ENCODE data around the gene NRGN. TPM values are rescaled to one million over a fixed set of nuclear protein-coding genes. Genes with fewer than 3 reads are reported as not detected.

Gene NRGN
- total and polyA plus RNA-seq, 2 of the 8 experiments (the other 6 are each of a cell fraction or from before 2014, with no cell fraction given): 0.60 to 1.0 TPM

DNA sequence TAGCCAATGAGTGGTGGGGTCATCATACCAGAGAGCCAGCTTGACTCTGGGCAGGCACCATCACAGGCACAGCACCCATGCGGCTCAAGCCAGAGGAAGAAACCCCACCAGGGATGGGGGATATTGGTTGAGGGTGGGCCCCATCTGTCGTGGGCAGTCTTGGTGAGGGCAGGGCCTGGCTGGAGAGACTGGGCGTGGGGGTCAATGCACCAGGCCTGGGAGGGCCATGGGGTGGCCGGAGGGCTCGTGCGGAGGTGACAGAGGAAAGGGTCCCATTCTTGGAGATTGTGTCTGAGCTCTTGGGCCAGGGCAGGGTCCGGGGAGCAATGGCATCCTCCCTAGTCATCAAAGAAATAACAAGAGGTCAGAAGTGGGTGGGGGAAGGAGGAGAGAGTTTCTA, 13.9 kb downstream of the NRGN start:
- DNase-seq (ENCODE audit: low read depth in 1 of 2, low spot score in 2 of 2) (no peak), FAIRE-seq (no peak)
- Histone ChIP-seq H3K4ac (replicated peaks; ENCODE audit: insufficient read length, low read depth, low read length) (no peak overlapping the region), H2AFZ (ENCODE audit: low read length) (no peak overlapping the region), H3K23me2 (ENCODE audit: low read depth, low read length) (peaks cover 4% of the 10 kb centered on the region; the same call in 1 of the 2 replicates), H4K8ac (ENCODE audit: extremely low read depth, insufficient read depth, low read length) (no peak overlapping the region), H3K79me1 (ENCODE audit: low read depth, low read length) (no peaks in the 10 kb centered on the region), H3K4me2 (ENCODE audit: insufficient read depth in 1 of 2, low read depth in 2 of 2, low read length in 2 of 2) (no peak overlapping the region), H4K20me1 (replicated peaks in 1 of 2; ENCODE audit: control insufficient read depth in 1 of 2, insufficient read depth in 2 of 2, low read length in 2 of 2) (peaks cover 7 to 18% of the 10 kb centered on the region in 2 experiments), H3K36me3 (ENCODE audit: control insufficient read depth in 2 of 4, insufficient read depth in 4 of 4, low read length in 3 of 4) (no peaks in the 10 kb centered on the region), H2BK15ac (ENCODE audit: low read length) (no peak overlapping the region), H3K4me3 (ENCODE audit: extremely low read depth in 1 of 4, insufficient read depth in 2 of 4, low read depth in 3 of 4, low read length in 4 of 4) (no peak overlapping the region), H3K27me3 (replicated peaks in 1 of 4; ENCODE audit: control insufficient read depth in 3 of 4, extremely low read depth in 1 of 4, insufficient read depth in 3 of 4, low read length in 3 of 4) (peaks cover 89 to 100% (median 96%) of the 10 kb centered on the region in 4 experiments), H3K27ac (ENCODE audit: low read depth, low read length) (no peak overlapping the region), H3K18ac (ENCODE audit: extremely low read depth, low read length) (no peak overlapping the region), H4K5ac (ENCODE audit: insufficient read length, low read depth, low read length) (no peak overlapping the region), H2BK20ac (ENCODE audit: low read length) (no peak overlapping the region), H3K9ac (replicated peaks in 1 of 4; ENCODE audit: extremely low read depth in 1 of 4, low read depth in 3 of 4, low read length in 3 of 4) (no peak overlapping the region), H2AK5ac (ENCODE audit: low read depth, low read length) (peak overlapping the region; percentile 46; the same call in 1 of the 2 replicates), H2BK5ac (ENCODE audit: low read depth, low read length) (no peak overlapping the region), H2BK12ac (ENCODE audit: low read depth, low read length) (0 out of 2 replicates have a peak overlapping the region, but pooled peaks have one; percentile 3), H2BK120ac (replicated peaks; ENCODE audit: low read depth, low read length) (no peak overlapping the region), H3K79me2 (ENCODE audit: control insufficient read depth in 1 of 2, insufficient read depth in 2 of 2, low read length in 2 of 2) (no peaks in the 10 kb centered on the region), H3K4me1 (replicated peaks in 1 of 4; ENCODE audit: control insufficient read depth in 3 of 4, insufficient read depth in 4 of 4, low read length in 3 of 4) (peaks cover 6 to 33% (median 11%) of the 10 kb centered on the region in 4 experiments), H4K91ac (replicated peaks; ENCODE audit: insufficient read length, low read length) (no peak overlapping the region), H3K23ac (ENCODE audit: insufficient read length) (no peak overlapping the region), H3K9me3 (ENCODE audit: insufficient read depth in 2 of 2, low read depth in 1 of 2, low read length in 1 of 2) (no peaks in the 10 kb centered on the region), H3K56ac (replicated peaks; ENCODE audit: insufficient read length, low read depth, low read length) (no peak overlapping the region), H3K14ac (ENCODE audit: insufficient read length) (no peak overlapping the region)
- ChIA-PET POLR2A (ENCODE audit: partially characterized antibody) (interaction anchor here (1.0 to 2.5 kb wide), 3 partner anchors 9 to 13 kb away, joined by 3 to 11 read pairs (median 4); partner anchors contain the start of gene ESAM), CTCF (ENCODE audit: partially characterized antibody) (interaction anchor here (0.8 to 28.0 kb wide), 13 partner anchors 14 to 114 kb away, joined by 3 to 382 read pairs (median 4); partner anchors contain the start of genes NRGN and ROBO3)
- 75% methylated on average over 6 of the region's 7 CpGs; no CpG with 5 or more reads in 1 of the 2 experiments for WGBS, 2 experiments (ENCODE audit: extremely low coverage in 1 of 2, insufficient coverage in 1 of 2, insufficient read length in 1 of 2, insufficient replicate concordance in 2 of 2, low coverage in 1 of 2, low lambda C conversion rate in 2 of 2, missing lambda C conversion rate in 1 of 2)
- TF ChIP-seq TAF1 (IDR thresholded peaks at IDR 0.05; ENCODE audit: low read depth, low read length): no peak
- no peak for TF ChIP-seq SAP30 (IDR thresholded peaks at IDR 0.05; ENCODE audit: insufficient read depth, insufficient replicate concordance, low read length)
- TF ChIP-seq TAF7 (optimal IDR thresholded peaks at IDR 0.05; ENCODE audit: borderline replicate concordance, low read depth, low read length): no peak
- no peak for TF ChIP-seq SP4 (IDR thresholded peaks at IDR 0.05; ENCODE audit: low read length)
- no peak for TF ChIP-seq SP2 (IDR thresholded peaks at IDR 0.05; ENCODE audit: low read length)
- TF ChIP-seq TEAD4 (IDR thresholded peaks at IDR 0.05; ENCODE audit: low read depth, low read length): no peak
- no peak for TF ChIP-seq BCL11A (IDR thresholded peaks at IDR 0.05; ENCODE audit: low read depth in 2 of 2, low read length in 2 of 2)
- TF ChIP-seq NANOG (IDR thresholded peaks at IDR 0.05; ENCODE audit: insufficient read depth, low read depth, low read length, poor library complexity, severe bottlenecking): no peak
- TF ChIP-seq SIX5 (IDR thresholded peaks at IDR 0.05; ENCODE audit: low read depth, low read length): no peak
- TF ChIP-seq CREB1 (IDR thresholded peaks at IDR 0.05): no peak
- no peak for TF ChIP-seq RFX5 (IDR thresholded peaks at IDR 0.05; ENCODE audit: borderline replicate concordance, low read depth, low read length)
- TF ChIP-seq JUND (IDR thresholded peaks at IDR 0.05; ENCODE audit: low read length): no peak
- no peak for TF ChIP-seq RNF2 (IDR thresholded peaks at IDR 0.05; ENCODE audit: borderline replicate concordance, low read depth, low read length, missing control alignments, poor library complexity, severe bottlenecking)
- no peak for TF ChIP-seq EP300 (IDR thresholded peaks at IDR 0.05; ENCODE audit: borderline replicate concordance in 1 of 2, low read depth in 2 of 2, low read length in 2 of 2)
